Fibroblast of lung (primary cell): ENCODE measurements around the gene SH3BP4. TPM values are rescaled to one million over a fixed set of nuclear protein-coding genes. Genes with fewer than 3 reads are reported as not detected.

Source experiments
- DNase-seq, 2 donors: peaks; one replicate each; pipeline versions ENCODE4 v3.0.0 to v3.0.0-alpha.2; 2010; ENCODE audit warnings: low read depth in 2 of 2
- H2AFZ ChIP-seq: 2 replicates; pipeline ENCODE4 v1.5.1; 2012; ENCODE audit warnings: low read length, control low read depth, inconsistent platforms
- H3K27ac ChIP-seq: 2 replicates; pipeline ENCODE4 v1.5.1; 2011; ENCODE audit warnings: low read length, control low read depth; ENCODE audit not compliant: insufficient read depth
- H3K27me3 ChIP-seq: 2 replicates; pipeline ENCODE4 v1.5.1; 2011; ENCODE audit warnings: mild to moderate bottlenecking, low read length; ENCODE audit not compliant: control insufficient read depth, insufficient read depth
- H3K36me3 ChIP-seq: 2 replicates; pipeline ENCODE4 v1.5.1; 2011; ENCODE audit warnings: low read length; ENCODE audit not compliant: control insufficient read depth, insufficient read depth
- H3K4me1 ChIP-seq: 2 replicates; pipeline ENCODE4 v1.5.1; 2011; ENCODE audit warnings: low read length; ENCODE audit not compliant: control insufficient read depth, insufficient read depth; ENCODE audit errors: extremely low read depth
- H3K4me2 ChIP-seq: 2 replicates; pipeline ENCODE4 v1.5.1; 2011; ENCODE audit warnings: low read length, control low read depth; ENCODE audit not compliant: insufficient read depth; ENCODE audit errors: extremely low read depth
- H3K4me3 ChIP-seq, 4 experiments: fragments of 200-600 bp in 1 of 4; sonication (generic) in 1 of 4; replicated peaks in 1 of 4; 2 replicates each; pipeline ENCODE4 v1.5.1; 2011 to 2016; ENCODE audit warnings: low read length in 4 of 4, low read depth in 3 of 4, mild to moderate bottlenecking in 3 of 4, control low read depth in 2 of 4, inconsistent platforms in 1 of 4, mixed read lengths in 1 of 4; ENCODE audit not compliant: insufficient read depth in 1 of 4; ENCODE audit errors: control extremely low read depth in 1 of 4
- H3K79me2 ChIP-seq: 2 replicates; pipeline ENCODE4 v1.5.1; 2012; ENCODE audit warnings: mild to moderate bottlenecking, low read length, inconsistent platforms; ENCODE audit not compliant: control insufficient read depth, insufficient read depth
- H3K9ac ChIP-seq: 2 replicates; pipeline ENCODE4 v1.5.1; 2011; ENCODE audit warnings: mild to moderate bottlenecking, low read length, control low read depth; ENCODE audit not compliant: insufficient read depth
- H3K9me3 ChIP-seq: 2 replicates; pipeline ENCODE4 v1.5.1; 2012; ENCODE audit warnings: low read depth, low read length; ENCODE audit not compliant: control insufficient read depth, insufficient read depth
- H4K20me1 ChIP-seq: 2 replicates; pipeline ENCODE4 v1.5.1; 2011; ENCODE audit warnings: low read length; ENCODE audit not compliant: control insufficient read depth, insufficient read depth; ENCODE audit errors: extremely low read depth
- CTCF ChIP-seq, 2 donors: IDR thresholded peaks in 1 of 2; conservative IDR thresholded peaks in 1 of 2; 1 replicate in 1 of 2; 2 replicates in 1 of 2; pipeline ENCODE4 v1.5.1; 2011 to 2012; ENCODE audit warnings: low read length in 2 of 2, control low read depth in 1 of 2, inconsistent platforms in 1 of 2, low read depth in 1 of 2, mild to moderate bottlenecking in 1 of 2
- EZH2 ChIP-seq: IDR thresholded peaks from 2 replicates; pipeline ENCODE4 v1.5.1; 2012; ENCODE audit warnings: low read length, control low read depth, mild to moderate bottlenecking; ENCODE audit errors: missing control alignments
- polyA plus RNA-seq, 2 donors: library from polyadenylated mRNA; depleted of rRNA in 1 of 2; stranded (reverse) in 1 of 2; unstranded in 1 of 2; fragments of >200 nt; gene quantifications; 2 replicates each; pipeline ENCODE4 v1.2.1, GENCODE V29; 2011 to 2012; ENCODE audit warnings: missing spikeins in 1 of 2
- total RNA-seq: library from RNA; depleted of rRNA; stranded (reverse); fragments of >200 nt; gene quantifications from 2 replicates; pipeline ENCODE4 v1.2.1, GENCODE V29; 2014

SH3BP4 gene
- total and polyA plus RNA-seq, 2 donors (not counting 1 experiment from before 2014, with no cell fraction given): 74.8 to 86.6 TPM

- DNase-seq: no peak
- no peaks in the 10 kb centered on the region for H3K36me3 ChIP-seq
- TF ChIP-seq EZH2: no peak
- TF ChIP-seq CTCF (conservative IDR thresholded peaks at IDR 0.05 in 1 of 2, IDR thresholded peaks at IDR 0.05 in 1 of 2; ENCODE audit: low read depth in 1 of 2, low read length in 2 of 2): no peak
- H3K4me1 ChIP-seq: no peaks in the 10 kb centered on the region
- H3K4me2 ChIP-seq: no peak overlapping the region
- H3K4me3 ChIP-seq: no peak overlapping the region
- H3K9ac ChIP-seq: no peak overlapping the region
- H3K9me3 ChIP-seq: no peaks in the 10 kb centered on the region
- no peak overlapping the region for H3K27ac ChIP-seq
- no peak overlapping the region for H2AFZ ChIP-seq
- H3K27me3 ChIP-seq: peaks cover 3% of the 10 kb centered on the region
- H4K20me1 ChIP-seq: no peaks in the 10 kb centered on the region
- no peaks in the 10 kb centered on the region for H3K79me2 ChIP-seq
Measured at GRCh38 chr2:235084424-235084823, 132.6 kb downstream of the SH3BP4 start.

DNA sequence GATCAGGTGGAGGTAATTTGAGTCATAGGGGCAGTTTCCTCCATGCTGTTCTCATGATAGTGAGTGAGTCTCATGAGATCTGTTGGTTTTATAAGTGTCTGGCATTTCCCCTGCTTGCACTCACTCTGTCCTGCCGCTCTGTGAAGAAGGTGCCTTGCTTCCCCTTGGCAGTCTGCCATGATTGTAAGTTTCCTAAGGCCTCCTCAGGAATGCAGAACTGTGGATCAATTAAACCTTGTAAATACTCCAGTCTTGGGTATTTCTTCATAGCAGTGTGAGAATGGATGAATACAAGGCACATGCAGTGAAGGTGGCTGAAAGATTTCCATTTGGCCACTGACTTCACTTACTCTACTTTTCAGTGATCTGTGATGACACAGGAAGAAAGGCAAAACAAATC, 133.7 kb downstream of the SH3BP4 start:
- Histone ChIP-seq H2AFZ (no peak overlapping the region), H3K4me3 (no peak overlapping the region), H3K79me2 (no peaks in the 10 kb centered on the region), H3K4me2 (no peak overlapping the region), H3K27me3 (peaks cover 3% of the 10 kb centered on the region), H4K20me1 (no peaks in the 10 kb centered on the region), H3K9ac (no peak overlapping the region), H3K36me3 (no peaks in the 10 kb centered on the region), H3K4me1 (no peaks in the 10 kb centered on the region), H3K9me3 (no peaks in the 10 kb centered on the region), H3K27ac (no peak overlapping the region)
- no peak for TF ChIP-seq EZH2
- no peak for TF ChIP-seq CTCF (conservative IDR thresholded peaks at IDR 0.05 in 1 of 2, IDR thresholded peaks at IDR 0.05 in 1 of 2; ENCODE audit: low read depth in 1 of 2, low read length in 2 of 2)
- DNase-seq: no peak

DNA sequence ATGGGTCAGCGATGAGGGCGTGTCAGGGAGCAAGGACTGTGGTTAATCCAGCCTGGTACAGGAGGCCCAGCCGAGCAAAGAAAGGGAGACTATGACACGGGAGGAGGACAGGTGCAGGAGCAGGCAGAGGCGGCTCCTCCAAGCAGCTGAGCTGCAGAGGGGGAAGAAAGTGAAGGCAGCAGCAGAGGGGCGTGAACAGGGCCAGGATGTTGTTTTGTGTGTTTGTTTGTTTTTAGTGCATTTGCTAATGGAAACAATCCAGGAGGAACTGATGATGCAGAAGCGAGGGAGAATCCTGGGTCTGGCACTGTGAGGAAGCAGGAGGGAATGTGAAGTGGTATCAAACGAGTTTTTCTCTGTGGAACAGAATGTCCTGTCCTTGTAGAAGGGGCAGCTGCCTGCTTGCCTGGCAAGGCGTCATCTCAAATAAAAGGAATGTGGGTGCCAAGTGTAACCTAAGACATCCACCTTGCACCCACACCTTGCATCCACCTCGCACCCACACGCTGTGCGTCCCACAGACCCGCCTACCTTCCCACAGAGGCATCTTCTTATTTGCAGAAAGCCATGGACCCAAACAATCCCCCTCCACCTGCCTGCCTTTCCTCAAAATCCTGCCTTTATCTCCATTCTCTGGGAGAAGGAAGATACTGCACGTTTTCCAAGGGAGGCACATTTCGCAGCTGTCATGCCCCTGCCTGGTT, 134.8 kb downstream of the SH3BP4 start:
- Histone ChIP-seq H3K27ac (no peak overlapping the region), H3K4me1 (no peaks in the 10 kb centered on the region), H3K9me3 (no peaks in the 10 kb centered on the region), H3K9ac (no peak overlapping the region), H2AFZ (no peak overlapping the region), H3K27me3 (peaks cover 3% of the 10 kb centered on the region), H3K79me2 (no peaks in the 10 kb centered on the region), H4K20me1 (no peaks in the 10 kb centered on the region), H3K4me2 (no peak overlapping the region), H3K36me3 (no peaks in the 10 kb centered on the region), H3K4me3 (no peak overlapping the region)
- TF ChIP-seq CTCF (conservative IDR thresholded peaks at IDR 0.05 in 1 of 2, IDR thresholded peaks at IDR 0.05 in 1 of 2; ENCODE audit: low read depth in 1 of 2, low read length in 2 of 2) (no peak), EZH2 (no peak)
- no peak for DNase-seq
